Stimulated activated CD4-positive, alpha-beta T cell treated with anti-CD3 and anti-CD28 coated beads, Interleukin-12 subunit alpha, Interleukin-12 subunit beta, amount 100 ng/mL, for 48 hours (primary cell): ENCODE measurements around the gene AHNAK.
"Not testable (repeated sequence)": the region's sequence is repeated elsewhere in the genome, so short reads cannot be mapped to it uniquely, and the experiment has no call there.

Source experiments
- DNase-seq, 3 donors: peaks; one replicate each; pipeline ENCODE4 v3.0.0-alpha.2; 2020; ENCODE audit warnings: low read depth in 2 of 3, low spot score in 1 of 3

The AHNAK gene

DNA sequence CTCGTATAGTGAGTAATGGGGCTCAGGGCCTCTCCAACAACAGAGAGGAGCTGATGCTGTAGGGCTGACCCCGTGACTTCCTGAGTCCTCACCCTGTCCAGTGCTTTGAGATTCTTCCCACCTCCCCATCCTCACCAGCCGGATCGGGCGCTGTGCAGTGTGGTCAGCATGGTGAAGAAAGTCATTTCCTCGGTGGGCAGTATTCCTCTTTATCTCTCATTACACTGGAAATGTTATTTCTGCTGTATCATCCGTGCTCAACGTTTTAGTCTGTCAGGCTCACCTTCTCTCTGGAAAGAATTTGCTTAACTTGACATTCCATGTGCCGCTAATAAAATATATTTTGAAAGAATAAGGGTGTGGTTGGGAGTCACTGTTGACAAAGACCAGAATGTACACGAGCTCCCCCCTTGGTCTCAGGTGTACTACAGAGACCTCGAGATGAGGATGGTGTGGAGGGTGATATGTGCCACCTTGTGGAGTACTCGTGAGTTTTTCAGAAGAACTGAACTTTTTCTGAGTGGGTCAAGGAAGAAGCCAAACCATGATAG lies 153.5 kb downstream of the AHNAK start:
- DNase-seq = no peak

DNA sequence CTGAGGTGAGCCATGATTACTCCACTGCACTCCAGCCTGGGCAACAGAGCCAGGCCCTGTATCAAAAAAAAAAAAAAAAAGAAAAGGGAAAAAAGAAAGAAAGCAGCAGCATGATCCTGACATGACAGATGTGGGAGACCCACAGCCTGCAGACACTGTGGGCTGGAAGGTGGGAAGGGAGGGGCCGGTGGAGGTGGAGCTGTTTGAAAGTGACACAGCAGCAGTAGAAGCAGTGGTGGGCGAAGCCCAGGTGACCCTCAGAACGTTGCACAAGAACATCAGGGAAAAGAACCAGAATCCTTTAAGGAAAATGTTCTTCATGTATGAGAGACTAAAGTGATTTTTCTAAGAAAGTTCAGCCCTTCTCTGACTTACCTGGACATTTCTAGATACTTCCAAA lies 154.1 kb downstream of the AHNAK start:
- DNase-seq = no peak

DNA sequence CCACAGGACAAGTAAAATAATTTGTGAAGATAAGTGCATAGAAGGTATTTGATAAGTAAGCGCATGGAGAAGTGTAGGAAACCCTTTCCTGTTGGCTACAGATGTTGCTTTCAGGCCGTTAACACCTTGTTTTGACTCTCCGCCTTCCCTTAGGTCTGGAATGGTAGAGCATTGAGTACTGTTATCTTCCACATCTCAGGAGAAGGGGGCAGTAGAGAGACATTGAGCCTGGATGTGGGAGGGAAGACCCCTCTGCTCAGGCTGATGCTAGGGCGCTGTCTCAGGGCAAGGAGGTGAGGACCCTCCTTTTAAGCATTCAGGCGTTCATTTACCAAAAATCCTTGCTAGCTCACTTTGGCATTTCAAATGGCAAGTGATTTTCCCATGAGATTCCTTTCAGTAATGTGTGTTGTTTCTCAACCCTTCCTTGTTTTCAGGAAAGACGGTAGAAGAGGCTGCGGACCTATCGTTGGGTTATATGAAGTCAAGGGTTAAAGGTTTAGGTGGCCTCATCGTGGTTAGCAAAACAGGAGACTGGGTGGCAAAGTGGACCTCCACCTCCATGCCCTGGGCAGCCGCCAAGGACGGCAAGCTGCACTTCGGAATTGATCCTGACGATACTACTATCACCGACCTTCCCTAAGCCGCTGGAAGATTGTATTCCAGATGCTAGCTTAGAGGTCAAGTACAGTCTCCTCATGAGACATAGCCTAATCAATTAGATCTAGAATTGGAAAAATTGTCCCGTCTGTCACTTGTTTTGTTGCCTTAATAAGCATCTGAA lies 154.8 kb downstream of the AHNAK start:
- no peak for DNase-seq

DNA sequence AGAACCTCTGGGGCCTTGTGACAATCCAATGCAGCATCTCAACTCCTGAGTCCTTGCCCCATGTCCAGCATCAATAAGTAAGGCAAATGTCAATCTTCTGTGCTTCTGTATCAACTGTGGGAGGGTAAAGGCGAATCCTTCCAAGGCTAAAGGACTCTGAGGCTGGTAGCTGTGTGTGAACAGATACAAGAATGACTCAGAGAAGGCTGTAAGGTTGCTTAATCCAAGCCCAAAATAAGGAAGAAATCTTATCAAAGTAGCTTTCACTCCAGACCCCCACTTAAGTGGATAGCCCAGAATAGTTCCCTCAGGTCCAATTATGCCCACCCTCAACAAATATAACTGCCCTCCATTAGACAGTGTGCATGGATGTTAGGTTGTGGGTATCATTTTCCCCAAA lies 155.9 kb downstream of the AHNAK start:
- no peak for DNase-seq

DNA sequence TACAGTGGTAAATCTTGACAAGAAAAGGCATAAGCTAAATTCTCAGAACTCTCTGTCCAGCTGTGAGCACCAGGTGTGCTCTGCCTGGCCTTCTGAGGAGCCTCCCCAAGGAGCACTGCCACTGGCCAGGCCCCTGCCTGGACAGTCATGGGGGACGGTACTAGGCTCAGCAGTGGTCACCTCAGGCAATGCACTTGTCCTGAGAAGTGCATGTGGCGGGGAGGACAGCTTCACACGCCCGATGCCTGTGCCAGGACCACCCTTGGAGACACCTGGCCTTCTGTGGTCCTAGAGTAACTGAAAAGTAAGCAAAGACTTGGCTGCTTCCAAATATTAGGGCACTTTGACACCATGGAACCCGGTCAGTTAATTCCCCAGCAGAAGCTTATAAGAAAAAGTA lies 156.4 kb downstream of the AHNAK start:
- DNase-seq = no peak

DNA sequence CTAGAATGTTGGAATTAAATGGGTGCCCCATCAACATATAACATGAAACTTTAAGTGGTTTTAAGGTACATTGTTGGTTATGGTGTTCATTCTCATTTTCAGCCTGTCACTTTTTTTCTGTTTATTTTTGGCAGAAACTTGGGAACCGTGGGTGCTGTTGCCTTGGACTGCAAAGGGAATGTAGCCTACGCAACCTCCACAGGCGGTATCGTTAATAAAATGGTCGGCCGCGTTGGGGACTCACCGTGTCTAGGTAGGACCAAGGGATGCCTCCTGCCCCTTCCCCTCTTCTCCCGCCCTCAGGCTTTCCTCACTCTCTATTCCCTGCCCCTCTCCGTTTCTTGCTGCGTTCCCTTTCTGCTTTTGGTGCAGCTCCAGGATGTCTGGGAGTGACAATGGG lies 157.6 kb downstream of the AHNAK start:
- DNase-seq = no peak

DNA sequence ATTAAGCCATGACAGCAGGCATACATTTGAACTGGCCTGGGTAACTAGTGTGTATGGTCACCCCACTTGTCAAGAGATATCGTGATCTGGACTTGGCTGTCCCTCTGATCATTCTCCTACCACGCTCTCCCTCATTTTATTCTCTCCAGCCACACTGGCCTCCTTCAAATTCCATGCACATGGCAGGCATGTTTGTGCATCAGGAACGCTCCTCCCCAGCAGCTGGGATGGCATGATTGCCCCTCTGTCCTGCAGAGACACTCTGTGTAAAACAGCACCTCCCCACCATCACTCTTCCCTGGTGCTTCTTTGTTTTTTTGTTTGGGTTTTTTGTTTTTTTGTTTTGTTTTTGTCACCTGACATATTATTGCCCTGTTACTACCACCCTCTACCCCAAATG lies 159.2 kb downstream of the AHNAK start:
- no peak for DNase-seq

DNA sequence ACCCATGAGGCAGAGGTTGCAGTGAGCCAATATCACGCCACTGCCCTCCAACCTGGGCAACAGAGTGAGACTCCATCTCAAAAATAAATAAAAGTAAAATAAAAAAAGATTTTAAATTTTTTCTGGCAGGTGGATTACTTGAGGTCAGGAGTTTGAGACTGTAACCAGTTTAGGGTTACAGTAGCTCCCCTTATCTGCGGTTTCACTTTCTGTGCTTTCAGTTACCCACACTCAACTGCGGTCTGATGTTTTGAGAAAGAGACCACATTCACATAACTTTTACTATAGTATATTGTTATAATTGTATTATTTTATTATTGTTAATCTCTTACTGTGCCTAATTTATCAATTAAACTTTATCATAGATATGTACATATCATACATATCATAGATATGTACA lies 160.5 kb downstream of the AHNAK start:
- not testable (repeated sequence) for DNase-seq

DNA sequence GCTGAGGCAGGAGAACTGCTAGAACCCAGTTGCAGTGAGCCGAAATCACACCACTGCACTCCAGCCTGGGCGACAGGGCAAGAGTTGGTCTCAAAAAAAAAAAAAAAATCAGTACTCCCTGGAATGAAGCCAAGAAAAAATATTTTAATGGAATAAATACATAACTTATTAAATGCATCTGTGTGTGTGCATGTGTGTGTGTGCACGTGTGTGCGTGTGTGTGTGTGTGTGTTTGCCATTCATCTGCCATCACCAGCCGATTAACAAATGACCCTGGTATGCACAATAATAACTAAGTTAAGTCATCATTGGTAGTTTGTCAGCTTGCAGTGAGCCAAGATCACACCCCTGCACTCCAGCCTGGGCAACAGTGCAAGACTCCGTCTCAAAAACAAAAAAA lies 162.8 kb downstream of the AHNAK start:
- DNase-seq = no peak
